Measurements from ENCODE around the gene ISOC1.
A peak's percentile ranks its signal among the peaks of the same experiment; 100 is the strongest.

GRCh38 chr5:129135633-129136032 lies 41.1 kb downstream of the ISOC1 start:
- TF ChIP-seq EZH2 (IDR thresholded peaks at IDR 0.05; ENCODE audit: low read length) = no peak
- peak in 1 of 3 experiments; percentile 50 for TF ChIP-seq CTCF (optimal IDR thresholded peaks at IDR 0.05 in 1 of 3, IDR thresholded peaks at IDR 0.05 in 1 of 3, conservative IDR thresholded peaks at IDR 0.05 in 1 of 3; ENCODE audit: extremely low read depth in 1 of 3, insufficient read depth in 2 of 3, low read length in 3 of 3)
